Measurements from ENCODE around the gene NRN1L.
"Not testable (repeated sequence)": the region's sequence is repeated elsewhere in the genome, so short reads cannot be mapped to it uniquely, and the experiment has no call there.

NRN1L gene

GRCh38 chr16:67910158-67910557 lies 25.5 kb downstream of the NRN1L start:
- Mint-ChIP-seq H3K9me3 (no peaks in the 10 kb centered on the region), H3K4me1 (peaks cover 9% of the 10 kb centered on the region), H3K4me3 (no peak overlapping the region), H3K36me3 (ENCODE audit: low read depth) (peaks cover 37% of the 10 kb centered on the region), H3K27ac (no peak overlapping the region), H3K27me3 (ENCODE audit: low read depth) (no peaks in the 10 kb centered on the region)
- TF ChIP-seq, protein P1, sequence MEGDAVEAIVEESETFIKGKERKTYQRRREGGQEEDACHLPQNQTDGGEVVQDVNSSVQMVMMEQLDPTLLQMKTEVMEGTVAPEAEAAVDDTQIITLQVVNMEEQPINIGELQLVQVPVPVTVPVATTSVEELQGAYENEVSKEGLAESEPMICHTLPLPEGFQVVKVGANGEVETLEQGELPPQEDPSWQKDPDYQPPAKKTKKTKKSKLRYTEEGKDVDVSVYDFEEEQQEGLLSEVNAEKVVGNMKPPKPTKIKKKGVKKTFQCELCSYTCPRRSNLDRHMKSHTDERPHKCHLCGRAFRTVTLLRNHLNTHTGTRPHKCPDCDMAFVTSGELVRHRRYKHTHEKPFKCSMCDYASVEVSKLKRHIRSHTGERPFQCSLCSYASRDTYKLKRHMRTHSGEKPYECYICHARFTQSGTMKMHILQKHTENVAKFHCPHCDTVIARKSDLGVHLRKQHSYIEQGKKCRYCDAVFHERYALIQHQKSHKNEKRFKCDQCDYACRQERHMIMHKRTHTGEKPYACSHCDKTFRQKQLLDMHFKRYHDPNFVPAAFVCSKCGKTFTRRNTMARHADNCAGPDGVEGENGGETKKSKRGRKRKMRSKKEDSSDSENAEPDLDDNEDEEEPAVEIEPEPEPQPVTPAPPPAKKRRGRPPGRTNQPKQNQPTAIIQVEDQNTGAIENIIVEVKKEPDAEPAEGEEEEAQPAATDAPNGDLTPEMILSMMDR (IDR thresholded peaks at IDR 0.05; ENCODE audit: unreplicated experiment in 3 of 3), result no peak

DNA sequence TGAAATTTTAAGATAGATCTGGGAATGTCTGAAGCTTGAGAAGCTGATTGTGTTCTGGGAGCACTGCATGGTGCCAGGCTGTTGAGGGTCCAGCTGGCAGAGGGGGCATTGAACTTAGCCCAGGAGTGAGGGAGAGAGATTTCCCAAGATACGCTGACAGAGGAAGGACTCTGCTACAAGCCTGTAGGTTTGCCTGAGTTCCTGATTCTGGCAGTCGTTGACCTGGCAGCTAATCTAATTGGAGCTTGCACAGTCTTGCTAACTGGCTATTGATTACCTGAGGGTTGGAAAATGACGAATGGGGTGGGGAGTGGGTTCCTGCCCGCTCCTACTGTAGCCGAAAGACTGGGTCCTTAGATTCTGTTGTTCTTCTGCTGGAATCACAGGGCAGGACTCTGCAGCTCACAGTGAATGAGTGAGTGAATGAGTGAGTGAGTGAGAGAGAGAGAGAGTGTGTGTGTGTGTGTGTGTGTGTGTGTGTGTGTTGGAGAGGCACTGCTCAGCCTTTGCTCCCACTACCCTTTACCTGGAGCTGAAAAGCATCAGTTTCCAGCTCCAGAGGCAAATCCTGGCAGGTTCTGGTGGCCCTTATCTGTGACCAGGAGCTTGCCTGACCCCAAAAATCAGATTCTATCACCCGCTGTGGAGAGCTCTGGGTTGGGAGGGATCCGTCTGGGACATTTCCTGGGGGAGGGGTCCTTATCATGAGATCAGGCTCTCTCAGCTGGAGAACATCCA lies 30.2 kb downstream of the NRN1L start:
- TF ChIP-seq, protein P1 (IDR thresholded peaks at IDR 0.05; ENCODE audit: unreplicated experiment in 3 of 3), result no peak
- Mint-ChIP-seq H3K4me1 (peaks cover 32% of the 10 kb centered on the region), H3K4me3 (no peak overlapping the region), H3K36me3 (ENCODE audit: low read depth) (peaks cover 33% of the 10 kb centered on the region), H3K27ac (peak overlapping the region in 2 of 3 experiments; percentile 26 to 28), H3K27me3 (ENCODE audit: low read depth) (no peaks in the 10 kb centered on the region), H3K9me3 (no peaks in the 10 kb centered on the region)

DNA sequence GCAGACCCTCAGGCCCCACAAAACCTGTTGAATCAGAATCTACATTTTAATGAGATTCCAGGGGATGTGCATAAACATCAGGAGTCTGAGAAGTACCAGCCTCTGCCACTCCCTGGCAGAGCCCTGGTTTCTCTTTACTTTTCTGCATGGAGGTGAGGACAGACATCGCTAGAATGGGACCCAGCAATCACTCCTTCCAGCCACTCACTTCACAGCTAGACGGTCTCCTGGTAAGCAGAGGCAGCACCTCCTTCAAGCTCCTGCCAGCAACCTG lies 30.7 kb downstream of the NRN1L start:
- peak overlapping the region; percentile 54 to 80 (median 75) for H3K27ac Mint-ChIP-seq
- peaks cover 32% of the 10 kb centered on the region for H3K36me3 Mint-ChIP-seq (ENCODE audit: low read depth)
- H3K9me3 Mint-ChIP-seq; H3K27me3 Mint-ChIP-seq (ENCODE audit: low read depth); H3K4me3 Mint-ChIP-seq: not testable (repeated sequence)
- peaks cover 32% of the 10 kb centered on the region for H3K4me1 Mint-ChIP-seq

DNA sequence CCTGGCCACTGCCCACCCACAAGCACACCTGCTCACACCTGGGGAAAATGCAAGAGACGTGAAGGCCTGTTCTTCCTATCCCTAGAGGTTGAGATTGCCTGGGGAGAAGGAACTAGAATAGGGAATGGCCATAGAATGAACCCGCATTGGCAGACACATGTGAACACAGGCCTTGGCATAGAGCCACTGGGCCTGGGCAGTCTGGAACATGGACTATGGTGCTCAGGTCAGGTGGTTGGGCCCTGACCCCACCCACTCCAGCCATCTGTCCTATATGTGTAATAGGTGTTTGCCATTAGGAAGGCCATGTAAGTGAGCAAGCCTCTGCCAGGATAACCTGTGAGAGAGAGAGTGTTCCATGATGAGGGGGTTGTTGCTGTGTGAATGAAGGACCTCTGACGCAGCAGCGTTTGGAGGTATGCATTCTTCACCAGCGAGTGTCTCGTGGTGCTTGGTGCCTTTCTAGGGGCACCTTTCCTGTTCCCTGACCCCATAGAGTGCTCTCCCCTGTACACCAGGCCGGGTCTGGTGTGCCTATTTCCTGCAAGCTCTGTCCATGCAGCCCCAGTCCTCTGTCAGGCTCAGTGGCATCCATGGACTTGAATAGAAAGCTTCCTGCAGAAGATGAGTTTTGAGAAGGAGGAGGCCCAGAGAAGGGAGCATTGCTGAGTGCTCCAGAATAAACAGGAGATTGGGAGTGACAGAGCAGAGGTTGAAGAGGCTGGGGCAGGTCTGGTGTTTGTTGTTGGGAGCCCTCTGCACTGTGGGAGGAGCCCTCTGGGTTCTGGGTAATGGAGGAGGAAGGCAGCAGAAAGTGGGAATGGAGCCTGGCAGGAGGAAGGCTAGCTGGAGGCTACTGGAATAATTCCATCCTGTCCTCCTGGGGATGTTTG lies 31.4 kb downstream of the NRN1L start:
- H3K4me1 Mint-ChIP-seq, result peaks cover 32% of the 10 kb centered on the region
- H3K4me3 Mint-ChIP-seq, result peak overlapping the region in 2 of 3 experiments; percentile 6 to 39
- H3K27me3 Mint-ChIP-seq (ENCODE audit: low read depth), result no peaks in the 10 kb centered on the region
- H3K9me3 Mint-ChIP-seq, result no peaks in the 10 kb centered on the region
- TF ChIP-seq, protein P1 (IDR thresholded peaks at IDR 0.05; ENCODE audit: unreplicated experiment in 3 of 3), result no peak
- peaks cover 28% of the 10 kb centered on the region for H3K36me3 Mint-ChIP-seq (ENCODE audit: low read depth)
- H3K27ac Mint-ChIP-seq, result peak overlapping the region; percentile 54 to 80 (median 75)

DNA sequence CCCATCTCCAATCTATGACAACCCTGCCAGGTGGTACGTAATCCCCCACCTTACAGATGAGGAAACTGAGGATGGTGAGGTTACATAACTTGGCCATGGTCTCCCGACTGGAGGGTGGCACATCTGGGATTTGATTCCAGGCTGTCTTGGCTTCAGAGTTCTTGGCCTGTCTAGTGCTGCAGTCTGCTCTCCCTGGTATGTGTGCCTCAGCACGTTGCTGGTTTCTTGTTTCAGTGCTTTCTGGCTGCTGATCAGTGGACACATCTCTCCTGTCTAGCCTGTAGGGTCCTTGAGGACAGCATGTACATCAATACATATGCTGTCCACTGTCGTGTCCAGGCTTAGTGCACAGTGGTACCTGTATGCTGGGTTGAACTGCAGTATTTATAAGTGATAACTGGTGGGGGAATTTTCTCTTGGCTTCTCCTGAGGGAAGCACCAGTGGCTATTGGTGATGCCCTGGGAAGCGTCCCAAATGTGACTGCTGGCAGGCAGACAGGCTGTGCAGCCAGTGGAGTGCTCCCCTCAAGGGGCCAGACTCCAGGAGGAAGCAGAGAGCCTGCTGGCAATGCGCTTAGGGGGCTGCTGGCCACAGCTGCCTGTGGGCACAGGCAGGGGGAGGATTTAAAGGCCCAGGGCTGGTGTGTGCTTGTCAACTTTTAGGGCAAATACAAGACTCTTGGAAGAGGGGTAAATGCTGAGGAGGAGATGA lies 32.6 kb downstream of the NRN1L start:
- Mint-ChIP-seq H3K36me3 (ENCODE audit: low read depth) (peaks cover 24% of the 10 kb centered on the region), H3K27me3 (ENCODE audit: low read depth) (no peaks in the 10 kb centered on the region), H3K27ac (peak overlapping the region; percentile 47 to 75 (median 54)), H3K4me1 (peaks cover 32% of the 10 kb centered on the region), H3K9me3 (no peaks in the 10 kb centered on the region), H3K4me3 (no peak overlapping the region)
- TF ChIP-seq, protein P1 (IDR thresholded peaks at IDR 0.05; ENCODE audit: unreplicated experiment in 3 of 3), result no peak

DNA sequence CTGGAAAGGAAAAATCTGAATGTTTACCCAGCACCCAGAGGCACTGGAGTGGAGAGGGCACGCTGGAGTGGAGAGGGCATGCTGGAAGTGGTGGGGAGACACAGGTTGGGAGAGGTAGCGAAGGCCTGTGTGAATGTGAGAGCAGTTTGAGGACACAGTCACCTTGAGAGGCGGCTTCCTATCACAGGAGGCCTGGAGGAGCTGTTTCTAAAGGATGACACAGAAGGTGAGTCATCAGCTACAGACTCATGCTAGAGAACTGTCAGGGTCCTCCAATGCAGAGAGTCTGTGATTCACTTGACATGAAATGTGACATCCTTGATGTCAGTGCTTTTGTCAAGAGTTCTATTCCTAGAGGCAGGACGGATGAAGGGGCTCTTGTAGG lies 33.2 kb downstream of the NRN1L start:
- H3K27ac Mint-ChIP-seq, result peak overlapping the region in 2 of 3 experiments; percentile 47 to 75

More for the DNA sequence above, 33.2 kb downstream of the NRN1L start:
- Mint-ChIP-seq H3K9me3 (no peaks in the 10 kb centered on the region), H3K27me3 (ENCODE audit: low read depth) (no peaks in the 10 kb centered on the region), H3K4me1 (peaks cover 32% of the 10 kb centered on the region), H3K36me3 (ENCODE audit: low read depth) (peaks cover 24% of the 10 kb centered on the region), H3K4me3 (no peak overlapping the region)
- TF ChIP-seq, protein P1 (IDR thresholded peaks at IDR 0.05; ENCODE audit: unreplicated experiment in 3 of 3), result no peak
